HepG2 (cell line): Measurements from ENCODE around the gene ADAMTSL3. TPM values are rescaled to one million over a fixed set of nuclear protein-coding genes. Genes with fewer than 3 reads are reported as not detected.

Experiments used
- ATAC-seq: fragments of 200-7000 bp; cut with Tn5 transposase; 3 replicates; pipeline ENCODE4 v1.9.1; 2020; ENCODE audit warnings: mild to moderate bottlenecking, moderate library complexity
- BruUV-seq: library from RNA; stranded (reverse); fragments of 400-500 nt; replicated peaks from 2 replicates; lab custom pipeline; 2021; lab: Mats Ljungman, UMichigan
- CTCF ChIA-PET: fragments of 300-600 bp; formaldehyde crosslinking; extraction: SDS; loops from one replicate; lab custom pipeline; 2021; ENCODE audit warnings: low total read pairs, inconsistent platforms, low intra/inter-chr PET ratio; lab: Yijun Ruan, JAX
- POLR2A ChIA-PET: fragments of 350-600 bp; sonication (Branson Sonifier 250); formaldehyde crosslinking; loops from one replicate; lab custom pipeline; 2020; ENCODE audit warnings: antibody characterized with exemption, inconsistent platforms; lab: Yijun Ruan, JAX
- DNase-seq: peaks from one replicate; pipeline ENCODE4 v3.0.0-alpha.2; 2015; ENCODE audit warnings: low spot score
- FAIRE-seq: peaks from 3 replicates; lab custom pipeline; 2011; peaks lifted over from hg19 to GRCh38; lab: Jason Lieb, UNC
- H2AFZ ChIP-seq: one replicate; pipeline ENCODE4 v1.6.1; 2011; ENCODE audit warnings: low read length, inconsistent platforms
- H3K27ac ChIP-seq: fragments of 300-600 bp; 3 replicates; pipeline ENCODE4 v1.8.0; 2011; ENCODE audit warnings: mixed run types, mild to moderate bottlenecking, mixed read lengths, low read length, inconsistent platforms; ENCODE audit not compliant: insufficient read depth; ENCODE audit errors: extremely low read length
- H3K27me3 ChIP-seq, 2 experiments: fragments of 200-600 bp in 1 of 2; 2 replicates in 1 of 2; 3 replicates in 1 of 2; pipeline versions ENCODE4 v1.6.0 to v1.8.0; 2011; ENCODE audit warnings: low read length in 2 of 2, mild to moderate bottlenecking in 2 of 2, moderate library complexity in 2 of 2, inconsistent platforms in 1 of 2; ENCODE audit not compliant: insufficient read depth in 2 of 2, control insufficient read depth in 1 of 2
- H3K36me3 ChIP-seq, 2 experiments: fragments of 200-600 bp in 1 of 2; replicated peaks in 1 of 2; 2 replicates in 1 of 2; 3 replicates in 1 of 2; pipeline versions ENCODE4 v1.5.1 to v1.8.0; 2011; ENCODE audit warnings: low read length in 2 of 2, inconsistent platforms in 1 of 2; ENCODE audit not compliant: insufficient read depth in 2 of 2, control insufficient read depth in 1 of 2
- H3K4me1 ChIP-seq: 2 replicates; pipeline ENCODE4 v1.5.1; 2012; ENCODE audit warnings: low read length, inconsistent platforms; ENCODE audit not compliant: insufficient read depth
- H3K4me2 ChIP-seq: 2 replicates; pipeline ENCODE4 v1.6.0; 2011; ENCODE audit warnings: low read depth, low read length, inconsistent platforms
- H3K4me3 ChIP-seq, 3 experiments: fragments of 200-600 bp in 1 of 3; sonication (generic), shearing (Covaris generic) in 1 of 3; replicated peaks in 1 of 3; 2 replicates each; pipeline ENCODE4 v1.5.1; 2011 to 2016; ENCODE audit warnings: low read length in 3 of 3, inconsistent platforms in 2 of 3, low read depth in 2 of 3, mild to moderate bottlenecking in 2 of 3, control low read depth in 1 of 3, mixed read lengths in 1 of 3; ENCODE audit not compliant: insufficient read depth in 1 of 3
- H3K79me2 ChIP-seq: one replicate; pipeline ENCODE4 v1.6.1; 2011; ENCODE audit warnings: low read length, inconsistent platforms; ENCODE audit not compliant: insufficient read depth
- H3K9ac ChIP-seq: 2 replicates; pipeline ENCODE4 v1.6.0; 2011; ENCODE audit warnings: mild to moderate bottlenecking, low read depth, low read length, inconsistent platforms; ENCODE audit not compliant: insufficient read depth
- H3K9me3 ChIP-seq: 2 replicates; pipeline ENCODE4 v1.5.1; 2012; ENCODE audit warnings: mild to moderate bottlenecking, low read length
- H4K20me1 ChIP-seq: 2 replicates; pipeline ENCODE4 v1.6.0; 2011; ENCODE audit warnings: inconsistent platforms, mild to moderate bottlenecking, low read length, moderate library complexity; ENCODE audit not compliant: insufficient read depth
- EEA1 ChIP-seq: sonication (generic); formaldehyde crosslinking; IDR thresholded peaks from 2 replicates; pipeline ENCODE4 v1.5.1; 2020; ENCODE audit warnings: mild to moderate bottlenecking, missing genetic modification reagents, borderline replicate concordance
- PRDM10 ChIP-seq: sonication (generic); formaldehyde crosslinking; IDR thresholded peaks from 2 replicates; pipeline ENCODE4 v1.4.0; 2020; ENCODE audit warnings: low read depth, missing genetic modification reagents
- SALL1 ChIP-seq: sonication (generic); formaldehyde crosslinking; IDR thresholded peaks from 2 replicates; pipeline ENCODE4 v1.8.0; 2022; ENCODE audit warnings: mild to moderate bottlenecking, missing genetic modification reagents
- TCF12 ChIP-seq, 2 experiments: fragments of 450-650 bp in 1 of 2; sonication (generic) in 1 of 2; formaldehyde crosslinking in 1 of 2; IDR thresholded peaks; 2 replicates each; pipeline versions ENCODE4 v1.6.1 to v1.8.0; 2017 to 2022; ENCODE audit warnings: antibody characterized with exemption in 1 of 2, mild to moderate bottlenecking in 1 of 2, missing genetic modification reagents in 1 of 2, moderate library complexity in 1 of 2
- THAP8 ChIP-seq: sonication (generic); formaldehyde crosslinking; IDR thresholded peaks from 2 replicates; pipeline ENCODE4 v1.5.1; 2020; ENCODE audit warnings: missing genetic modification reagents, mild to moderate bottlenecking, borderline replicate concordance
- UBTF ChIP-seq: sonication (generic); formaldehyde crosslinking; IDR thresholded peaks from 2 replicates; pipeline ENCODE4 v1.4.0; 2020; ENCODE audit warnings: mild to moderate bottlenecking, missing genetic modification reagents
- ZNF513 ChIP-seq: sonication (generic); formaldehyde crosslinking; conservative IDR thresholded peaks from 2 replicates; pipeline ENCODE4 v1.5.0; 2020; ENCODE audit warnings: missing genetic modification reagents
- ZNF558 ChIP-seq: sonication (generic); formaldehyde crosslinking; IDR thresholded peaks from 2 replicates; pipeline ENCODE4 v1.9.0; 2022; ENCODE audit warnings: mild to moderate bottlenecking, missing genetic modification reagents, borderline replicate concordance
- WGBS: methylation state at CpG from one replicate; pipeline ENCODE4 v1.1.6; 2017; ENCODE audit warnings: low lambda C conversion rate; 5-methylcytosine and 5-hydroxymethylcytosine counted together
- in situ Hi-C: cut with HindIII; loops from 2 replicates; pipeline ENCODE4 v1.10.0; 2017; ENCODE audit warnings: low pct_unique_long_range_greater_than_20kb; ENCODE audit not compliant: extremely low pct_ligation_motif_present
- intact Hi-C: fragments of 100-400 bp; cut with micrococcal nuclease; formaldehyde crosslinking; loops from one replicate; pipeline ENCODE4 v1.10.0; 2022; ENCODE audit not compliant: unreplicated experiment
- polyA plus RNA-seq, 8 experiments: library from polyadenylated mRNA; depleted of rRNA in 3 of 8; stranded (reverse) in 7 of 8; unstranded in 1 of 8; fragments of >200 nt; fragmentation: Illumina TruSeq in 4 of 8; extraction: Trizol in 4 of 8; gene quantifications; 2 replicates each; pipeline versions ENCODE4 v1.2.1 to v1.2.3, GENCODE V29; 2011 to 2016; ENCODE audit warnings: low read depth in 4 of 8, missing spikeins in 1 of 8, mixed read lengths in 1 of 8; ENCODE audit not compliant: insufficient read depth in 1 of 8
- total RNA-seq, 5 experiments: library from RNA; depleted of rRNA; stranded (reverse); fragments of >200 nt; fragmentation: Illumina TruSeq; extraction: Trizol; gene quantifications; 2 replicates each; pipeline ENCODE4 v1.2.3, GENCODE V29; 2016; ENCODE audit warnings: low read depth in 1 of 5

ADAMTSL3 gene
- total and polyA plus RNA-seq, 2 of the 13 experiments (the other 11 are each of a cell fraction or from before 2014, with no cell fraction given): 0.04 to 0.09 TPM

GRCh38 chr15:83671603-83672002 is 17.7 kb downstream of the ADAMTSL3 start:
- Histone ChIP-seq H3K27me3 (no peaks in the 10 kb centered on the region), H2AFZ (no peak overlapping the region), H3K79me2 (no peaks in the 10 kb centered on the region), H4K20me1 (no peaks in the 10 kb centered on the region), H3K27ac (no peak overlapping the region), H3K4me3 (no peak overlapping the region), H3K4me2 (no peak overlapping the region), H3K9me3 (no peaks in the 10 kb centered on the region), H3K4me1 (no peaks in the 10 kb centered on the region), H3K9ac (no peak overlapping the region), H3K36me3 (no peaks in the 10 kb centered on the region)
- 0% methylated on average over 2 of the region's 2 CpGs for WGBS
- in situ Hi-C loops: no loop called here
- no TSS peak for BruUV-seq
- FAIRE-seq (no peak), ATAC-seq (no peak), DNase-seq (no peak)
- CTCF ChIA-PET: no interaction called here
- no peak for TF ChIP-seq ZNF558 (CRISPR knock-in tag)
- TF ChIP-seq EEA1 (CRISPR knock-in tag): no peak
- TF ChIP-seq ZNF513 (CRISPR knock-in tag): no peak
- no peak for TF ChIP-seq SALL1
- TF ChIP-seq TCF12 (IDR thresholded peaks at IDR 0.05): no peak
- TF ChIP-seq TCF12 (CRISPR knock-in tag; IDR thresholded peaks at IDR 0.05): no peak
- intact Hi-C loops: no loop called here
- POLR2A ChIA-PET: no interaction called here

GRCh38 chr15:83673385-83673784 is 19.5 kb downstream of the ADAMTSL3 start:
- H3K27ac ChIP-seq: no peak overlapping the region
- no peaks in the 10 kb centered on the region for H3K36me3 ChIP-seq
- no peak overlapping the region for H3K4me2 ChIP-seq
- H3K9me3 ChIP-seq: no peaks in the 10 kb centered on the region
- H3K27me3 ChIP-seq: no peaks in the 10 kb centered on the region
- ATAC-seq: no peak
- H4K20me1 ChIP-seq: no peaks in the 10 kb centered on the region
- in situ Hi-C loops: no loop called here
- no peak overlapping the region for H3K4me3 ChIP-seq
- BruUV-seq: no TSS peak
- no peak overlapping the region for H2AFZ ChIP-seq
- no peak overlapping the region for H3K9ac ChIP-seq
- DNase-seq: no peak
- TF ChIP-seq UBTF (CRISPR knock-in tag): no peak
- TF ChIP-seq PRDM10 (CRISPR knock-in tag): no peak
- TF ChIP-seq THAP8: no peak
- ChIA-PET POLR2A (no interaction called here), CTCF (no interaction called here)
- H3K4me1 ChIP-seq: no peaks in the 10 kb centered on the region
- WGBS: 0% methylated on average over 1 of the region's 1 CpG
- no peak for FAIRE-seq
- intact Hi-C loops: no loop called here
- no peaks in the 10 kb centered on the region for H3K79me2 ChIP-seq
